Epidermal melanocyte (primary cell): ENCODE results near the gene LRRC1.
"Not testable (repeated sequence)": the region's sequence is repeated elsewhere in the genome, so short reads cannot be mapped to it uniquely, and the experiment has no call there.

ENCODE experiments used
- DNase-seq: peaks from one replicate; pipeline ENCODE4 v3.0.0; 2011; ENCODE audit warnings: low spot score; ENCODE audit not compliant: insufficient read length

The LRRC1 gene

GRCh38 chr6:53792016-53792415 lies 2.8 kb upstream of the LRRC1 start:
- DNase-seq = no peak

GRCh38 chr6:53792973-53793317 lies 1.9 kb upstream of the LRRC1 start:
- DNase-seq = no peak

- DNase-seq = no peak
Measured at GRCh38 chr6:53793318-53794136, 1.3 kb upstream of the LRRC1 start.

GRCh38 chr6:53794137-53794719 lies 577 bp upstream of the LRRC1 start:
- DNase-seq = no peak

- no peak for DNase-seq
Measured at GRCh38 chr6:53795340-53795701, 516 bp downstream of the LRRC1 start.

GRCh38 chr6:53795702-53796450 lies 1.1 kb downstream of the LRRC1 start:
- DNase-seq = no peak

GRCh38 chr6:53796451-53796780 lies 1.6 kb downstream of the LRRC1 start:
- no peak for DNase-seq

GRCh38 chr6:53796791-53797190 lies 2.0 kb downstream of the LRRC1 start:
- no peak for DNase-seq

GRCh38 chr6:53797304-53797703 lies 2.5 kb downstream of the LRRC1 start:
- no peak for DNase-seq

GRCh38 chr6:53799340-53799739 lies 4.5 kb downstream of the LRRC1 start:
- no peak for DNase-seq

GRCh38 chr6:53801022-53801421 lies 6.2 kb downstream of the LRRC1 start:
- DNase-seq = no peak

- no peak for DNase-seq
Measured at GRCh38 chr6:53802582-53802981, 7.8 kb downstream of the LRRC1 start.

- DNase-seq = no peak
Measured at GRCh38 chr6:53803081-53803860, 8.5 kb downstream of the LRRC1 start.

- no peak for DNase-seq
Measured at GRCh38 chr6:53805016-53805415, 10.2 kb downstream of the LRRC1 start.

- no peak for DNase-seq
Measured at GRCh38 chr6:53805725-53806124, 10.9 kb downstream of the LRRC1 start.

GRCh38 chr6:53807606-53808005 lies 12.8 kb downstream of the LRRC1 start:
- not testable (repeated sequence) for DNase-seq

GRCh38 chr6:53808302-53808881 lies 13.6 kb downstream of the LRRC1 start:
- DNase-seq = no peak

GRCh38 chr6:53809691-53810090 lies 14.9 kb downstream of the LRRC1 start:
- DNase-seq = no peak

GRCh38 chr6:53811082-53811481 lies 16.3 kb downstream of the LRRC1 start:
- DNase-seq = no peak

- DNase-seq = no peak
Measured at GRCh38 chr6:53811746-53812145, 16.9 kb downstream of the LRRC1 start.

GRCh38 chr6:53813096-53813495 lies 18.3 kb downstream of the LRRC1 start:
- DNase-seq = no peak

GRCh38 chr6:53813801-53814200 lies 19.0 kb downstream of the LRRC1 start:
- DNase-seq = no peak
